GM10248 (cell line): ENCODE results near the gene FZD7.

Source experiments
- CTCF ChIA-PET: fragments of 300-600 bp; sonication (Branson Sonifier 250); formaldehyde crosslinking; extraction: SDS; loops from one replicate; lab custom pipeline; 2021; ENCODE audit warnings: antibody characterized with exemption; lab: Yijun Ruan, JAX
- POLR2A ChIA-PET: fragments of 350-650 bp; sonication (Branson Sonifier 250); formaldehyde crosslinking; extraction: SDS; loops from one replicate; lab custom pipeline; 2020; ENCODE audit warnings: antibody characterized with exemption; lab: Yijun Ruan, JAX
- DNase-seq: peaks from one replicate; pipeline ENCODE4 v3.0.0; 2012; ENCODE audit errors: extremely low spot score
- TF ChIP-seq, protein P1 (sequence below): IDR thresholded peaks from 2 replicates; pipeline ENCODE4 v1.5.1; 2012; ENCODE audit warnings: mild to moderate bottlenecking, low read depth; ENCODE audit errors: extremely low read depth, missing control alignments, control extremely low read depth

FZD7 gene

GRCh38 chr2:202038471-202039277 is 5.0 kb downstream of the FZD7 start:
- DNase-seq = no peak
- TF ChIP-seq, protein P1, sequence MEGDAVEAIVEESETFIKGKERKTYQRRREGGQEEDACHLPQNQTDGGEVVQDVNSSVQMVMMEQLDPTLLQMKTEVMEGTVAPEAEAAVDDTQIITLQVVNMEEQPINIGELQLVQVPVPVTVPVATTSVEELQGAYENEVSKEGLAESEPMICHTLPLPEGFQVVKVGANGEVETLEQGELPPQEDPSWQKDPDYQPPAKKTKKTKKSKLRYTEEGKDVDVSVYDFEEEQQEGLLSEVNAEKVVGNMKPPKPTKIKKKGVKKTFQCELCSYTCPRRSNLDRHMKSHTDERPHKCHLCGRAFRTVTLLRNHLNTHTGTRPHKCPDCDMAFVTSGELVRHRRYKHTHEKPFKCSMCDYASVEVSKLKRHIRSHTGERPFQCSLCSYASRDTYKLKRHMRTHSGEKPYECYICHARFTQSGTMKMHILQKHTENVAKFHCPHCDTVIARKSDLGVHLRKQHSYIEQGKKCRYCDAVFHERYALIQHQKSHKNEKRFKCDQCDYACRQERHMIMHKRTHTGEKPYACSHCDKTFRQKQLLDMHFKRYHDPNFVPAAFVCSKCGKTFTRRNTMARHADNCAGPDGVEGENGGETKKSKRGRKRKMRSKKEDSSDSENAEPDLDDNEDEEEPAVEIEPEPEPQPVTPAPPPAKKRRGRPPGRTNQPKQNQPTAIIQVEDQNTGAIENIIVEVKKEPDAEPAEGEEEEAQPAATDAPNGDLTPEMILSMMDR = no peak
- CTCF ChIA-PET = interaction anchor here (0.8 kb wide), 1 partner anchor 27 kb away, joined by 3 read pairs; no protein-coding TSS in a partner anchor
- POLR2A ChIA-PET = no interaction called here

- TF ChIP-seq, protein P1 = no peak
- POLR2A ChIA-PET = no interaction called here
- CTCF ChIA-PET = interaction anchor here (0.8 kb wide), 1 partner anchor 26 kb away, joined by 3 read pairs; no protein-coding TSS in a partner anchor
- DNase-seq = no peak
Measured at GRCh38 chr2:202039278-202040078, 5.8 kb downstream of the FZD7 start.

DNA sequence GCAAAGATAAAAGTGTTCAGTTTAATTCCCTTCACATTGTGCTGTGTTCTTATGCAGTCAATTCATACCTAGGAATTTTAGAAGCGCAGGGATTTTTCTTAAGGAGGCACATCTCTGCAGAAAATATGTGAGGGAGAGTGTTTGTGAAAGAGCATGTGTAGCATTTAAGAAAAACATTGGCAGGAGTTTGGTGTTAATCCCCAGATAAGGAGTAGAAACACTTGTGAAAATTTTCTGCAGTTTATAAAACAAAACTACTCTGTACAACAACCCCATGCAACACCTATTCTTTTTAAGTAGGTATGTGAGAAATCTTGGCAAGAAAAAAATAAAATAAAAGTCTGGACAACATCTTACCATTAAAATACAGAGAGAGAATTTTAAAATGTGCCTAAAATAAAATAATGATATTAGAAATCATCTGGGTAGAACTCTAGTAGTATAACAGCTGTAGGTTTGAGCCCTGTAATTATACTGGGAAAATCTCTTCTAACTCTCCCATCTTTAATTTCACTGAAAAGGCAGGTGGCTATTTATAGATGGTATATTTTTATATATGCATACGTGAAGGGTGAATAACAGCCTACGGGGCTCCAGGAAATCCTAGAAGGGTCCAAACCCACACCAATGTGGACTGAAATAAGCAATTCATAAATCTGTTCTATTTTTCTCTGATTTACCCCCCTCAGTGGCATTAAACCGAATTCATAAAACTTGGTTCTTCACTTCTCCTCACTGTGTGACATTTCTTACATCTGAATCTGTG is 6.6 kb downstream of the FZD7 start:
- no peak for DNase-seq
- CTCF ChIA-PET = no interaction called here
- POLR2A ChIA-PET = no interaction called here

GRCh38 chr2:202042444-202042843 is 8.8 kb downstream of the FZD7 start:
- DNase-seq = no peak
- POLR2A ChIA-PET = no interaction called here
- CTCF ChIA-PET = interaction anchor here (0.9 to 1.9 kb wide), 3 partner anchors 12 to 23 kb away, joined by 4 to 6 read pairs (median 4); no protein-coding TSS in a partner anchor
- TF ChIP-seq, protein P1 = no peak

More for the DNA sequence above, 6.6 kb downstream of the FZD7 start:
- TF ChIP-seq, protein P1 = no peak

DNA sequence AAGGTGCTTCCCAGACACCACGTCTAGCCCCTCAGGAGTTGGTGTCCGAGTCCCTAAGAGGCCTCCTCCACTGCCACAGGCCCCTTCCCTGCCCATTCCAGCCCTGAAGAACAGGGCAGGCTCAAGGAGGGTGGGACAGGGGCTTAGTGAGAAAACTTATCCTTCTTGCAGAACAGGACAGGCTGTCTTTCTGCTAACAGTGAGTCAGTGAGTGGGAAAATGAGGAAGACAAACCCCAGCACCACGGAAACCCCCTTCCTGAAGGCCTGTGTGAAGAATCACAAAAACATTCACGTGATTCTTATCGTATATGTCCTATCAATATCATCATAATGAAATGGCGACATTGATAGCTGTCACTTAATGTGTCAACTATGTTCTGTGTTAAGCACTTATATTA is 9.8 kb downstream of the FZD7 start:
- POLR2A ChIA-PET = no interaction called here
- DNase-seq = no peak
- CTCF ChIA-PET = interaction anchor here (0.9 kb wide), 1 partner anchor 11 kb away, joined by 4 read pairs; no protein-coding TSS in a partner anchor
- TF ChIP-seq, protein P1 = no peak

DNA sequence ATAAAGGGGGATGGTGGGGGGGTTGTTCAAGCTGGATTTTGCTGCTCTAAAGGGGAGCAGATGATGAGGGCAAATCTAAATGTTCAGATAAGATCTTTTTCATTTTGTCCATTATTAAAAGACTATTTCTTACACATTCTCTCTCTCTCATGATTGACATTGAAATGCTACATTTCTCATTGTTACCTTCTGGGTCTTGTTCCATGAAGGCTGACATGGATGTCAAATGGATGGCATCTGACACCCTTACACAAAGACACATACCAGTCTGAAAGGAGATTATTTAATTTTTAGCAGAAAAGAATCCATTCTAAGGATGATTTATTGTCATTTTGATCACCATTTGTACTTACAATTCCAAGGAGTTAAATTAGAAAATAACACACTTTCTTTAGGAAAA is 11.1 kb downstream of the FZD7 start:
- TF ChIP-seq, protein P1 = no peak
- ChIA-PET POLR2A (no interaction called here), CTCF (no interaction called here)
- no peak for DNase-seq
